ENCODE measurements around the gene ZNF444. TPM values are rescaled to one million over a fixed set of nuclear protein-coding genes. Genes with fewer than 3 reads are reported as not detected.
"Not testable (repeated sequence)": the region's sequence is repeated elsewhere in the genome, so short reads cannot be mapped to it uniquely, and the experiment has no call there.

ZNF444 gene
- total RNA-seq, 2 experiments from 2014 or later = 22.0 to 25.3 TPM

DNA sequence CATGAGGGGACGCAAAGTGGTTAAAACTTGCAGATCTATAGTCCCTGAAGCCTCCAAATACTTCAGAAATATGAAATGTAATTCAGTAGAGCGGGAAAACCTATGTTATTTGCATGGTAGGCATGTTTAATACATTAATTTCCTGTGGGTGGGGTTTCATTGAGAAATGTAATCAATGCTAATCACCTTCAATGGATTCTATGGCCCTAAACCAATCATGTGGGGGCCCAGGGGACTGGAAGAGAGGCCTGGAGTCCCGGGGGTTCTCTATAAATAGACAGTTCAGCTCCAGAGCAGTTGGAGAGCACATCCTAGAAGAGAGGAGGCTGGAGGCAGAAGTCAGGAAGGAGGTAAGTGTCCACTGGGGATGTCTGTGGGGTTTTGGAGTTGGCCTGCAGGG, 60.9 kb downstream of the ZNF444 start, which contains the start of gene ZSCAN5C:
TSS of gene ZSCAN5C (plus strand) at position 301 of the 400 bp plus-strand sequence. CDS start 3,641 bp downstream, outside the sequence.
- H3K4me2 ChIP-seq (ENCODE audit: low read length) = no peak within 1 kb of the TSS
- no peaks in the 10 kb centered on the region for H4K20me1 ChIP-seq (ENCODE audit: insufficient read depth, low read length)
- H3K36me3 ChIP-seq (ENCODE audit: insufficient read depth, low read length) = no peaks in the 10 kb centered on the region
- BruUV-seq (replicated peaks) = no TSS peak
- TF ChIP-seq, protein P1, sequence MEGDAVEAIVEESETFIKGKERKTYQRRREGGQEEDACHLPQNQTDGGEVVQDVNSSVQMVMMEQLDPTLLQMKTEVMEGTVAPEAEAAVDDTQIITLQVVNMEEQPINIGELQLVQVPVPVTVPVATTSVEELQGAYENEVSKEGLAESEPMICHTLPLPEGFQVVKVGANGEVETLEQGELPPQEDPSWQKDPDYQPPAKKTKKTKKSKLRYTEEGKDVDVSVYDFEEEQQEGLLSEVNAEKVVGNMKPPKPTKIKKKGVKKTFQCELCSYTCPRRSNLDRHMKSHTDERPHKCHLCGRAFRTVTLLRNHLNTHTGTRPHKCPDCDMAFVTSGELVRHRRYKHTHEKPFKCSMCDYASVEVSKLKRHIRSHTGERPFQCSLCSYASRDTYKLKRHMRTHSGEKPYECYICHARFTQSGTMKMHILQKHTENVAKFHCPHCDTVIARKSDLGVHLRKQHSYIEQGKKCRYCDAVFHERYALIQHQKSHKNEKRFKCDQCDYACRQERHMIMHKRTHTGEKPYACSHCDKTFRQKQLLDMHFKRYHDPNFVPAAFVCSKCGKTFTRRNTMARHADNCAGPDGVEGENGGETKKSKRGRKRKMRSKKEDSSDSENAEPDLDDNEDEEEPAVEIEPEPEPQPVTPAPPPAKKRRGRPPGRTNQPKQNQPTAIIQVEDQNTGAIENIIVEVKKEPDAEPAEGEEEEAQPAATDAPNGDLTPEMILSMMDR (conservative IDR thresholded peaks at IDR 0.05; ENCODE audit: low read length) = no peak
- TF ChIP-seq EZH2phosphoT487 (IDR thresholded peaks at IDR 0.05; ENCODE audit: borderline replicate concordance, low read depth, low read length) = no peak
- intact Hi-C loops (cut with micrococcal nuclease; ENCODE audit: unreplicated experiment) = loop anchor here (1.0 kb wide), 1 partner anchor 18 kb away; no protein-coding TSS in a partner anchor
- POLR2A ChIA-PET = no interaction called here
- H3K4me1 ChIP-seq (ENCODE audit: insufficient read depth, low read length, poor library complexity, severe bottlenecking) = no peaks in the 10 kb centered on the region
- H3K9me2 ChIP-seq (ENCODE audit: insufficient read depth, low read length) = no peaks in the 10 kb centered on the region
- H3K9me3 ChIP-seq (ENCODE audit: low read length) = no peaks in the 10 kb centered on the region
- no peak within 1 kb of the TSS for H3K4me3 ChIP-seq (ENCODE audit: low read depth, low read length, poor library complexity, severe bottlenecking)
- H3K79me2 ChIP-seq (ENCODE audit: insufficient read depth, low read depth, low read length) = no peaks in the 10 kb centered on the region
- CTCF ChIA-PET (ENCODE audit: unreplicated experiment) = no interaction called here
- DNase-seq (ENCODE audit: low spot score) = no peak
- no peak within 1 kb of the TSS for H2AFZ ChIP-seq (ENCODE audit: low read length)
- no peak within 1 kb of the TSS for H3K27ac ChIP-seq (ENCODE audit: low read depth, low read length, poor library complexity, severe bottlenecking)

DNA sequence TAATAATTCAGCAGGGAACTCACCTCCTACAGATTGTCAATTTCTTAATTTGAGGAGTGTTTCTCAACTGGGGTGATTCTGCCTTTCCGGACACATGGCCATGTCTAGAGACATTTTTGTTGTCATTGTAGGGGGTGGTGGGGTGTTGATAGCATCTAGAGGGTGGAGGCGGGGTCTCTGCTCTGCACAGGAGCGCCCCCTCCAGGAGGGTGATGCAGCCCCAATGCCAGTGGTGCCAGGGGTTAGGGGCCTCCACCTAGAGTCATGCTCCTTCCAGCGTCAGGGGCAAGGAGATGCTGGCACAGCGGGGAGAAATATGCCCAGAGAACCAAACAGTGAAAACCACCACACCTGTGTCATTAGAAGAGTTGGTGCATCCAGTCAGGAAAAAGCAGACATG, 66.5 kb downstream of the ZNF444 start:
- H3K79me2 ChIP-seq (ENCODE audit: insufficient read depth, low read depth, low read length); CTCF ChIA-PET (ENCODE audit: unreplicated experiment); H3K9me3 ChIP-seq (ENCODE audit: low read length); H4K20me1 ChIP-seq (ENCODE audit: insufficient read depth, low read length); H3K4me1 ChIP-seq (ENCODE audit: insufficient read depth, low read length, poor library complexity, severe bottlenecking); POLR2A ChIA-PET; H3K4me3 ChIP-seq (ENCODE audit: low read depth, low read length, poor library complexity, severe bottlenecking); DNase-seq (ENCODE audit: low spot score); H2AFZ ChIP-seq (ENCODE audit: low read length); H3K9me2 ChIP-seq (ENCODE audit: insufficient read depth, low read length); BruUV-seq (replicated peaks); H3K36me3 ChIP-seq (ENCODE audit: insufficient read depth, low read length); H3K4me2 ChIP-seq (ENCODE audit: low read length); intact Hi-C loops (cut with micrococcal nuclease; ENCODE audit: unreplicated experiment); H3K27ac ChIP-seq (ENCODE audit: low read depth, low read length, poor library complexity, severe bottlenecking): not testable (repeated sequence)
- TF ChIP-seq, protein P1 (conservative IDR thresholded peaks at IDR 0.05; ENCODE audit: low read length) = 0 out of 2 replicates have a peak, but pooled peaks have one; percentile 16

DNA sequence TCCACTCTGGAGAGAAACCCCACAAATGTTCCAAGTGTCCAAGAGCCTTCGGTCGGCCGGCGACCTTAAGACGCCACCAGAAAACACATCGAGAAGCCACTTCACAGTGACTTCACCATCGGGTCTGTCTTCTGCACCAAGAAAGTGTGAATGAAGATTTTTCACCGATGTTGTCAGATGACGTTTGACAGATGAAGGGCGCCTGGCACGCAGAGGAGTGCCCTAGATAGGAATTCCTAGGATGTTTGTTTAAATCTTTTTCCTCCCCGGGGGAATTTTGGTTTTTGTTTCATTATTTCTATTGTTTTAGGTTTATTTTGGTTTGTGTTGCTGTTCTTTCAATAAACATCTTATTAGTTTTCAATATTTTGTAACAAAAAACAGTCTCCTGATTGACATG, 68.0 kb downstream of the ZNF444 start:
- POLR2A ChIA-PET = no interaction called here
- Histone ChIP-seq H3K9me3 (ENCODE audit: low read length) (no peaks in the 10 kb centered on the region), H3K79me2 (ENCODE audit: insufficient read depth, low read depth, low read length) (no peaks in the 10 kb centered on the region), H3K4me3 (ENCODE audit: low read depth, low read length, poor library complexity, severe bottlenecking) (no peak overlapping the region), H4K20me1 (ENCODE audit: insufficient read depth, low read length) (no peaks in the 10 kb centered on the region), H3K36me3 (ENCODE audit: insufficient read depth, low read length) (no peaks in the 10 kb centered on the region), H2AFZ (ENCODE audit: low read length) (no peak overlapping the region), H3K27ac (ENCODE audit: low read depth, low read length, poor library complexity, severe bottlenecking) (no peak overlapping the region), H3K4me1 (ENCODE audit: insufficient read depth, low read length, poor library complexity, severe bottlenecking) (no peaks in the 10 kb centered on the region), H3K4me2 (ENCODE audit: low read length) (no peak overlapping the region), H3K9me2 (ENCODE audit: insufficient read depth, low read length) (no peaks in the 10 kb centered on the region)
- intact Hi-C loops (cut with micrococcal nuclease; ENCODE audit: unreplicated experiment) = no loop called here
- BruUV-seq (replicated peaks) = no TSS peak
- CTCF ChIA-PET (ENCODE audit: unreplicated experiment) = no interaction called here
- DNase-seq (ENCODE audit: low spot score) = no peak
- TF ChIP-seq, protein P1 (conservative IDR thresholded peaks at IDR 0.05; ENCODE audit: low read length) = no peak
- no peak for TF ChIP-seq EZH2phosphoT487 (IDR thresholded peaks at IDR 0.05; ENCODE audit: borderline replicate concordance, low read depth, low read length)

DNA sequence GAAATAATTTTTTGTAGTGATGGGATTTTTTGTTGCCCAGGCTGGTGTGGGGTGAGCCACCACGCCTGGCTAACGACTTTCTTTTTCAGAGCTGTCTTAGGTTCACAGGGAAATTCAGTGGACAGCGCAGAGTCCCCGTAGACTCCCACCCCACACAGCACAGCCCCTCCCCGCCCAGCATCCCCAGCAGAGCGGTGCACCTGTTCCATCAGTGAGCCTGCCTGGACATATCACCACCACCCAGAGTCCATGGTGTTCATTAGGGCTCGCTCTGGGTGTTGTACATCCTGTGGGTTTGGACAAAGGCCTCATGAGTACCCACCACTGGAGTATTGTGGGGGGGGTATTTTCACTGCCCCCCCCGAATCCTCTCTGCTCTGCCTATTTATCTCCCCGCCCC, 68.9 kb downstream of the ZNF444 start:
- H2AFZ ChIP-seq (ENCODE audit: low read length); intact Hi-C loops (cut with micrococcal nuclease; ENCODE audit: unreplicated experiment); H3K4me3 ChIP-seq (ENCODE audit: low read depth, low read length, poor library complexity, severe bottlenecking); H3K4me2 ChIP-seq (ENCODE audit: low read length); H3K9me2 ChIP-seq (ENCODE audit: insufficient read depth, low read length); H3K4me1 ChIP-seq (ENCODE audit: insufficient read depth, low read length, poor library complexity, severe bottlenecking); H3K79me2 ChIP-seq (ENCODE audit: insufficient read depth, low read depth, low read length); H3K9me3 ChIP-seq (ENCODE audit: low read length); CTCF ChIA-PET (ENCODE audit: unreplicated experiment); DNase-seq (ENCODE audit: low spot score); BruUV-seq (replicated peaks); H4K20me1 ChIP-seq (ENCODE audit: insufficient read depth, low read length); H3K27ac ChIP-seq (ENCODE audit: low read depth, low read length, poor library complexity, severe bottlenecking); H3K36me3 ChIP-seq (ENCODE audit: insufficient read depth, low read length): not testable (repeated sequence)
- POLR2A ChIA-PET = interaction anchor here (0.6 kb wide), 1 partner anchor 1611 kb away, joined by 3 read pairs; no protein-coding TSS in a partner anchor
